Colon (tissue), 2 donors: ENCODE results near the gene BAZ2B.
A peak's percentile ranks its signal among the peaks of the same experiment; 100 is the strongest.

Source experiments
- FAIRE-seq: peaks from 2 replicates; lab custom pipeline; 2012; peaks lifted over from hg19 to GRCh38; lab: Jason Lieb, UNC
- donor health status: control.
- donor health status: control.

Gene BAZ2B

GRCh38 chr2:159317392-159318088 is 298.8 kb downstream of the BAZ2B start:
- no peak for FAIRE-seq

GRCh38 chr2:159307942-159308341 is 308.4 kb downstream of the BAZ2B start:
- FAIRE-seq, result no peak

GRCh38 chr2:159300586-159300985 is 315.8 kb downstream of the BAZ2B start:
- FAIRE-seq, result no peak

- FAIRE-seq, result no peak
Observed at GRCh38 chr2:159298967-159299366, 317.4 kb downstream of the BAZ2B start.

GRCh38 chr2:159297042-159297707 is 319.2 kb downstream of the BAZ2B start:
- FAIRE-seq, result no peak

- FAIRE-seq, result no peak
Observed at GRCh38 chr2:159292157-159292556, 324.2 kb downstream of the BAZ2B start.

GRCh38 chr2:159290289-159290907 is 325.9 kb downstream of the BAZ2B start:
- FAIRE-seq, result no peak

GRCh38 chr2:159287733-159288132 is 328.6 kb downstream of the BAZ2B start:
- FAIRE-seq, result no peak

GRCh38 chr2:159286709-159287441 is 329.5 kb downstream of the BAZ2B start:
- no peak for FAIRE-seq

GRCh38 chr2:159285929-159286708 is 330.2 kb downstream of the BAZ2B start, which contains the start of gene WDSUB1:
WDSUB1 (minus strand) TSS chr2:159286703; CDS start chr2:159283069, 3,634 bp downstream.
- FAIRE-seq, result no peak

- FAIRE-seq, result no peak
Observed at GRCh38 chr2:159285433-159285832, 330.9 kb downstream of the BAZ2B start.

- FAIRE-seq, result no peak
Observed at GRCh38 chr2:159283529-159283928, 332.8 kb downstream of the BAZ2B start.

GRCh38 chr2:159281002-159281401 is 335.3 kb downstream of the BAZ2B start:
- no peak for FAIRE-seq

- FAIRE-seq, result no peak
Observed at GRCh38 chr2:159279700-159280099, 336.6 kb downstream of the BAZ2B start.

GRCh38 chr2:159275111-159275510 is 341.2 kb downstream of the BAZ2B start:
- FAIRE-seq, result no peak

- FAIRE-seq, result no peak
Observed at GRCh38 chr2:159272156-159272555, 344.2 kb downstream of the BAZ2B start.

- peak; percentile 5 for FAIRE-seq
Observed at GRCh38 chr2:159270744-159271379, 345.5 kb downstream of the BAZ2B start.
